Kidney (tissue), 14 donors: ENCODE results near the gene PTBP3. TPM values are rescaled to one million over a fixed set of nuclear protein-coding genes. Genes with fewer than 3 reads are reported as not detected.

Experiments
- DNase-seq, 5 donors: peaks; one replicate each; pipeline ENCODE4 v3.0.0-alpha.2; 2013 to 2020
- FAIRE-seq: peaks from 2 replicates; lab custom pipeline; 2012; peaks lifted over from hg19 to GRCh38; lab: Jason Lieb, UNC
- H3K27ac ChIP-seq, 2 donors: one replicate each; pipeline ENCODE4 v1.7.0; 2013; ENCODE audit warnings: low read depth in 2 of 2, low read length in 2 of 2, inconsistent platforms in 1 of 2
- H3K27me3 ChIP-seq: one replicate; pipeline ENCODE4 v1.7.1; 2013; ENCODE audit warnings: low read length, inconsistent platforms; ENCODE audit not compliant: control insufficient read depth, insufficient read depth
- H3K36me3 ChIP-seq, 3 donors: one replicate each; pipeline versions ENCODE4 v1.7.0 to v1.7.1; 2013; ENCODE audit warnings: low read length in 3 of 3, control low read depth in 1 of 3, inconsistent platforms in 1 of 3; ENCODE audit not compliant: insufficient read depth in 3 of 3, control insufficient read depth in 2 of 3
- H3K4me1 ChIP-seq, 3 donors: one replicate each; pipeline versions ENCODE4 v1.7.0 to v1.7.1; 2013; ENCODE audit warnings: low read length in 3 of 3, inconsistent platforms in 1 of 3, low read depth in 1 of 3; ENCODE audit not compliant: control insufficient read depth in 2 of 3, insufficient read depth in 2 of 3
- H3K4me3 ChIP-seq, 3 donors: one replicate each; pipeline versions ENCODE4 v1.7.0 to v1.8.1; 2013; ENCODE audit warnings: low read length in 3 of 3, control low read depth in 1 of 3, inconsistent platforms in 1 of 3
- H3K9ac ChIP-seq, 3 donors: one replicate each; pipeline versions ENCODE4 v1.7.0 to v1.7.1; 2013; ENCODE audit warnings: low read length in 3 of 3, control low read depth in 1 of 3, inconsistent platforms in 1 of 3
- H3K9me3 ChIP-seq, 3 donors: one replicate each; pipeline versions ENCODE4 v1.7.0 to v1.7.1; 2013; ENCODE audit warnings: low read length in 3 of 3, control low read depth in 1 of 3, inconsistent platforms in 1 of 3; ENCODE audit not compliant: control insufficient read depth in 2 of 3, insufficient read depth in 1 of 3
- intact Hi-C: fragments of 100-400 bp; cut with DNase I; formaldehyde crosslinking; loops from one replicate; pipeline ENCODE4 v1.11.1; 2022
- polyA plus RNA-seq: library from polyadenylated mRNA; stranded (reverse); fragments of 350-450 nt; fragmentation: Illumina TruSeq; extraction: RNeasy Lipid Tissue Mini Kit (QIAGEN cat#74804); gene quantifications from one replicate; pipeline ENCODE4 v1.2.3, GENCODE V29; 2014; ENCODE audit warnings: low read depth, low replicate concordance; ENCODE audit not compliant: insufficient read depth
- total RNA-seq: library from RNA; stranded (reverse); fragmentation: NEBNext Ultra II Directional; extraction: Animal tissue kit (Norgen Biotek cat#: 25700); gene quantifications from one replicate; pipeline ENCODE4 v1.2.1, GENCODE V29; 2021
- TF ChIP-seq, protein P1 (sequence below): IDR thresholded peaks from 3 replicates; pipeline ENCODE4 v1.5.1; 2012; ENCODE audit warnings: mild to moderate bottlenecking, moderate library complexity, borderline replicate concordance; ENCODE audit not compliant: insufficient read depth; ENCODE audit errors: extremely low read depth
- donor health status: control.
- donor health status: control.
- donor health status: control.
- donor health status: control.
- donor health status: control.
- donor health status: DM: yes; HTN: yes; CAD: no.
- donor health status: Normal renal cell carcinoma (clear cell type).

The PTBP3 gene
- total and polyA plus RNA-seq, 2 donors from 2014 or later: 14.0 to 86.6 TPM

DNA sequence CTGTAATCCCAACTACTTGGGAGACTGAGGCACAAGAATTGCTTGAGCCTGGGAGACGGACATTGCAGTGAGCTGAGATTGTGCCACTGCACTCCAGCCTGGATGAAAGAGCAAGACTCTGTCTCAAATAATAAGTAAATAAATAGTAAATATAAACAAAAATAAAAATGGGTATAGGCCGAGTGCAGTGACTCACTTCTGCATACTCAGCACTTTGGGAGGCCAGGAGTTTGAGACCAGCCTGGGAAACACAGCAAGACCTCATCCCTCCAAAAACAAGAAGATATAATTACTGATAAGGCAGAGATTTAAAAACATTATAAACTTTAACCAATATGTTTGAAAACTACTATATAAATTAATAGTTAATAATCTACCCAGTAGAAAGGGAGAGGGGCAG, 120.5 kb downstream of the PTBP3 start:
- Histone ChIP-seq H3K27ac (no peak overlapping the region), H3K4me3 (no peak overlapping the region), H3K36me3 (peaks cover 3 to 8% (median 5%) of the 10 kb centered on the region in 3 donors), H3K9ac (no peak overlapping the region), H3K27me3 (no peaks in the 10 kb centered on the region), H3K9me3 (peaks cover 0 to 4% (median 2%) of the 10 kb centered on the region in 3 donors), H3K4me1 (no peaks in the 10 kb centered on the region)
- DNase-seq: no peak
- intact Hi-C loops: no loop called here
- TF ChIP-seq, protein P1, sequence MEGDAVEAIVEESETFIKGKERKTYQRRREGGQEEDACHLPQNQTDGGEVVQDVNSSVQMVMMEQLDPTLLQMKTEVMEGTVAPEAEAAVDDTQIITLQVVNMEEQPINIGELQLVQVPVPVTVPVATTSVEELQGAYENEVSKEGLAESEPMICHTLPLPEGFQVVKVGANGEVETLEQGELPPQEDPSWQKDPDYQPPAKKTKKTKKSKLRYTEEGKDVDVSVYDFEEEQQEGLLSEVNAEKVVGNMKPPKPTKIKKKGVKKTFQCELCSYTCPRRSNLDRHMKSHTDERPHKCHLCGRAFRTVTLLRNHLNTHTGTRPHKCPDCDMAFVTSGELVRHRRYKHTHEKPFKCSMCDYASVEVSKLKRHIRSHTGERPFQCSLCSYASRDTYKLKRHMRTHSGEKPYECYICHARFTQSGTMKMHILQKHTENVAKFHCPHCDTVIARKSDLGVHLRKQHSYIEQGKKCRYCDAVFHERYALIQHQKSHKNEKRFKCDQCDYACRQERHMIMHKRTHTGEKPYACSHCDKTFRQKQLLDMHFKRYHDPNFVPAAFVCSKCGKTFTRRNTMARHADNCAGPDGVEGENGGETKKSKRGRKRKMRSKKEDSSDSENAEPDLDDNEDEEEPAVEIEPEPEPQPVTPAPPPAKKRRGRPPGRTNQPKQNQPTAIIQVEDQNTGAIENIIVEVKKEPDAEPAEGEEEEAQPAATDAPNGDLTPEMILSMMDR: no peak
- FAIRE-seq: no peak

DNA sequence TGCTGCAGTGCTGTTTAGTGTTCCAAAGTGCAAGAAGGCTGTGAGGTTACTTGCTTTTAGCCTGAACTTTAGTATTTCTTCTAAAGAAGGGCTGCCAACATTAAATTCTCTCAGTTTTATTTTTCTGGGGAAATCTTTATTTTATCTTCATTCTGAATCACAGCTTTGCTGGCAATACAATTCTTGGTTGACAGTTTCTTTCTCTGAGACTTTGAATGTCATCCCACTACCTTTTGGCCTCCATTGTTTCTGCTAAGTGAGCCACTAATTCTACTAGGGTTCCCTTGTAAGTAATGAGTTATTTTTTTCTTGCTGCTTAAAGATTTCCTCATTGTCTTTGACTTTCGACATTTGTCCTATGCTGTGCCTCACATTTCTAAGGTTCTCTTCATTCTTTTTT, 126.0 kb downstream of the PTBP3 start:
- TF ChIP-seq, protein P1: no peak
- DNase-seq (no peak), FAIRE-seq (no peak)
- H3K27me3 ChIP-seq: no peaks in the 10 kb centered on the region
- no peak overlapping the region for H3K9ac ChIP-seq
- H3K36me3 ChIP-seq: peaks cover 3 to 8% (median 8%) of the 10 kb centered on the region in 3 donors
- no peak overlapping the region for H3K27ac ChIP-seq
- peaks cover 0 to 14% (median 5%) of the 10 kb centered on the region in 3 donors for H3K9me3 ChIP-seq
- intact Hi-C loops: no loop called here
- no peaks in the 10 kb centered on the region for H3K4me1 ChIP-seq
- no peak overlapping the region for H3K4me3 ChIP-seq

DNA sequence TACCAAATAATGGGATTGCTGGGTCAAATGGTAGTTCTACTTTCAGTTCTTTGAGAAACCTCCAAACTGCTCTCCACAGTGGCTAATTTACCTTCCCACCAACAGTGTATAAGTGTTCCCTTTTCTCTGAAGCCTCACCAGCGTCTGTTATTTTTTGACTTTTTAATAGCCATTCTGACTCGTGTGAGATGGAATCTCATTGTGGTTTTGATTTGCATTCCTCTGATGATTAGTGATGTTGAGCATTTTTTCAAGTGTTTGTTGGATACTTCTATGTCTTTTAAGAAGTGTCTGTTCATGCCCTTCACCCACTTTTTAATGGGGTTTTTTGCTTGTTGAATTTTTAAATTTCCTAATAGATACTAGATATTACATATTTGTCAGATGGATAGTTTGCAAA, 129.9 kb downstream of the PTBP3 start:
- Histone ChIP-seq H3K9me3 (peaks cover 0 to 14% (median 5%) of the 10 kb centered on the region in 3 donors), H3K27ac (no peak overlapping the region), H3K9ac (no peak overlapping the region), H3K36me3 (peaks cover 0 to 5% (median 3%) of the 10 kb centered on the region in 3 donors), H3K27me3 (no peaks in the 10 kb centered on the region), H3K4me3 (no peak overlapping the region), H3K4me1 (no peaks in the 10 kb centered on the region)
- DNase-seq: no peak
- TF ChIP-seq, protein P1: no peak
- FAIRE-seq: no peak
- intact Hi-C loops: no loop called here

DNA sequence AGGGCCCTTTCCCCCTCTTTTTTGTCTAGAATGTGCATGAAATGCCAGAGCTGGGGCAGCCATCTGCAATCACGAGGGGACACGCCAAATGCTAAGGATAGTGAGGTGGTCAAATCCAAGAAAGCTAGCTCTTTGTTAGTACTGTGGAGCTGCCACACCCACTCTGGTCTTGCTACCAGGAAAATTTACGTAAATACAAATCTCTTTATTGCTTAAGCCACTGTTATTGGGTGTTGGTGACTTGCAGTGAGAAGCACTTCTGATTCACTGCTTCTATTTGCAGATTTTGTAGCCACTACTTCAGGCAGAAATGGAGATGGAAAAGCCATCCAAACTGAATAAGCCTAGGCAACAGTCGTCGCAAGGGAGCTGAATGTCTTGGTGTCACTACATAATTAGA, 132.7 kb downstream of the PTBP3 start:
- intact Hi-C loops: no loop called here
- Histone ChIP-seq H3K9ac (no peak overlapping the region), H3K9me3 (no peaks in the 10 kb centered on the region), H3K27me3 (no peaks in the 10 kb centered on the region), H3K36me3 (no peaks in the 10 kb centered on the region), H3K4me1 (no peaks in the 10 kb centered on the region), H3K27ac (no peak overlapping the region), H3K4me3 (no peak overlapping the region)
- DNase-seq: no peak
- TF ChIP-seq, protein P1: no peak
- no peak for FAIRE-seq
